KOPT-K1 (cell line): ENCODE data around the gene ZNF521.

Experiments used
- H3K27ac ChIP-seq: fragments of 200-600 bp; sonication (generic); 2 replicates; pipeline ENCODE4 v1.5.1; 2016; ENCODE audit warnings: antibody characterized with exemption, mild to moderate bottlenecking, low read depth, low read length; ENCODE audit not compliant: poor library complexity, severe bottlenecking
- H3K36me3 ChIP-seq: fragments of 200-600 bp; sonication (generic); 2 replicates; pipeline ENCODE4 v1.5.1; 2017; ENCODE audit warnings: antibody characterized with exemption, mild to moderate bottlenecking, low read length, moderate library complexity; ENCODE audit not compliant: insufficient read depth
- H3K9me3 ChIP-seq: fragments of 200-600 bp; sonication (generic); 2 replicates; pipeline ENCODE4 v1.5.1; 2017; ENCODE audit warnings: antibody characterized with exemption, low read length, mild to moderate bottlenecking; ENCODE audit not compliant: insufficient read depth, poor library complexity, severe bottlenecking

ZNF521 gene

GRCh38 chr18:25348386-25349130 is 3.4 kb downstream of the ZNF521 start:
- Histone ChIP-seq H3K9me3 (no peaks in the 10 kb centered on the region), H3K27ac (no peak overlapping the region), H3K36me3 (no peaks in the 10 kb centered on the region)

GRCh38 chr18:25346561-25346960 is 5.4 kb downstream of the ZNF521 start:
- Histone ChIP-seq H3K27ac (no peak overlapping the region), H3K36me3 (no peaks in the 10 kb centered on the region), H3K9me3 (no peaks in the 10 kb centered on the region)

GRCh38 chr18:25345081-25345866 is 6.7 kb downstream of the ZNF521 start:
- no peaks in the 10 kb centered on the region for H3K36me3 ChIP-seq
- H3K27ac ChIP-seq, result no peak overlapping the region
- H3K9me3 ChIP-seq, result no peaks in the 10 kb centered on the region

GRCh38 chr18:25341831-25342230 is 10.1 kb downstream of the ZNF521 start:
- H3K27ac ChIP-seq, result no peak overlapping the region
- no peaks in the 10 kb centered on the region for H3K9me3 ChIP-seq
- H3K36me3 ChIP-seq, result no peaks in the 10 kb centered on the region

GRCh38 chr18:25340762-25341161 is 11.2 kb downstream of the ZNF521 start:
- no peak overlapping the region for H3K27ac ChIP-seq
- no peaks in the 10 kb centered on the region for H3K36me3 ChIP-seq

GRCh38 chr18:25335676-25336075 is 16.3 kb downstream of the ZNF521 start:
- Histone ChIP-seq H3K9me3 (no peaks in the 10 kb centered on the region), H3K36me3 (no peaks in the 10 kb centered on the region), H3K27ac (no peak overlapping the region)

More at GRCh38 chr18:25340762-25341161, 11.2 kb downstream of the ZNF521 start:
- no peaks in the 10 kb centered on the region for H3K9me3 ChIP-seq

GRCh38 chr18:25335062-25335461 is 16.9 kb downstream of the ZNF521 start:
- Histone ChIP-seq H3K9me3 (no peaks in the 10 kb centered on the region), H3K27ac (no peak overlapping the region)

GRCh38 chr18:25334588-25334987 is 17.4 kb downstream of the ZNF521 start:
- no peaks in the 10 kb centered on the region for H3K36me3 ChIP-seq
- H3K27ac ChIP-seq, result no peak overlapping the region
- H3K9me3 ChIP-seq, result no peaks in the 10 kb centered on the region

More at GRCh38 chr18:25335062-25335461, 16.9 kb downstream of the ZNF521 start:
- H3K36me3 ChIP-seq, result no peaks in the 10 kb centered on the region

- Histone ChIP-seq H3K27ac (no peak overlapping the region), H3K9me3 (no peaks in the 10 kb centered on the region), H3K36me3 (no peaks in the 10 kb centered on the region)
These were observed 20.0 kb downstream of the ZNF521 start for GRCh38 chr18:25332002-25332401.

GRCh38 chr18:25329783-25330182 is 22.2 kb downstream of the ZNF521 start:
- H3K27ac ChIP-seq, result no peak overlapping the region
- H3K9me3 ChIP-seq, result no peaks in the 10 kb centered on the region
- no peaks in the 10 kb centered on the region for H3K36me3 ChIP-seq

- Histone ChIP-seq H3K27ac (no peak overlapping the region), H3K9me3 (no peaks in the 10 kb centered on the region), H3K36me3 (no peaks in the 10 kb centered on the region)
These were observed 24.4 kb downstream of the ZNF521 start for GRCh38 chr18:25327584-25327983.

- Histone ChIP-seq H3K27ac (no peak overlapping the region), H3K9me3 (no peaks in the 10 kb centered on the region), H3K36me3 (no peaks in the 10 kb centered on the region)
These were observed 25.5 kb downstream of the ZNF521 start for GRCh38 chr18:25326361-25326952.

GRCh38 chr18:25322806-25323205 is 29.2 kb downstream of the ZNF521 start:
- no peak overlapping the region for H3K27ac ChIP-seq
- no peaks in the 10 kb centered on the region for H3K36me3 ChIP-seq
- H3K9me3 ChIP-seq, result no peaks in the 10 kb centered on the region

GRCh38 chr18:25316381-25317018 is 35.5 kb downstream of the ZNF521 start:
- no peaks in the 10 kb centered on the region for H3K36me3 ChIP-seq
- no peaks in the 10 kb centered on the region for H3K9me3 ChIP-seq
- no peak overlapping the region for H3K27ac ChIP-seq

GRCh38 chr18:25314838-25315190 is 37.2 kb downstream of the ZNF521 start:
- H3K36me3 ChIP-seq, result no peaks in the 10 kb centered on the region
- H3K27ac ChIP-seq, result no peak overlapping the region
- no peaks in the 10 kb centered on the region for H3K9me3 ChIP-seq
